NCI-H345 treated with DMSO at 0.1 percent for 48 hours (cell line): ENCODE results near the gene TUBGCP2.
"Not testable (repeated sequence)": the region's sequence is repeated elsewhere in the genome, so short reads cannot be mapped to it uniquely, and the experiment has no call there.

Source experiments
- DNase-seq: peaks from one replicate; lab custom pipeline; 2025; ENCODE audit not compliant: unreplicated experiment; lab: John Stamatoyannopoulos, UW

Gene TUBGCP2

GRCh38 chr10:133249975-133250754 lies 58.5 kb downstream of the TUBGCP2 start:
- no peak for DNase-seq

GRCh38 chr10:133249094-133249780 lies 59.4 kb downstream of the TUBGCP2 start:
- DNase-seq, result no peak

GRCh38 chr10:133248334-133248715 lies 60.3 kb downstream of the TUBGCP2 start:
- no peak for DNase-seq

- no peak for DNase-seq
Measured at GRCh38 chr10:133247681-133248333, 60.9 kb downstream of the TUBGCP2 start.

- no peak for DNase-seq
Measured at GRCh38 chr10:133246236-133246626, 62.4 kb downstream of the TUBGCP2 start.

- DNase-seq, result no peak
Measured at GRCh38 chr10:133245439-133246235, 63.0 kb downstream of the TUBGCP2 start.

GRCh38 chr10:133243593-133243992 lies 65.1 kb downstream of the TUBGCP2 start:
- no peak for DNase-seq

GRCh38 chr10:133242611-133243356 lies 65.9 kb downstream of the TUBGCP2 start:
- no peak for DNase-seq

- DNase-seq, result no peak
Measured at GRCh38 chr10:133241501-133242205, 67.0 kb downstream of the TUBGCP2 start.

- no peak for DNase-seq
Measured at GRCh38 chr10:133239990-133240389, 68.7 kb downstream of the TUBGCP2 start.

GRCh38 chr10:133238466-133238804 lies 70.2 kb downstream of the TUBGCP2 start:
- DNase-seq, result no peak

- no peak for DNase-seq
Measured at GRCh38 chr10:133237588-133238465, 70.8 kb downstream of the TUBGCP2 start, which contains the start of gene VENTX. TSS of gene VENTX (plus strand) at chr10:133237855. CDS start at chr10:133237915, 60 bp downstream.

- no peak for DNase-seq
Measured at GRCh38 chr10:133237241-133237587, 71.5 kb downstream of the TUBGCP2 start.

- DNase-seq, result no peak
Measured at GRCh38 chr10:133236401-133237240, 72.1 kb downstream of the TUBGCP2 start.

GRCh38 chr10:133235932-133236331 lies 72.7 kb downstream of the TUBGCP2 start:
- no peak for DNase-seq

- DNase-seq, result no peak
Measured at GRCh38 chr10:133235265-133235855, 73.3 kb downstream of the TUBGCP2 start.

GRCh38 chr10:133234796-133235195 lies 73.9 kb downstream of the TUBGCP2 start:
- DNase-seq, result not testable (repeated sequence)
